IMR-90 (cell line): Measurements from ENCODE around the gene BAHD1. TPM values are rescaled to one million over a fixed set of nuclear protein-coding genes. Genes with fewer than 3 reads are reported as not detected.

ENCODE experiments used
- ATAC-seq: fragments of 200-7000 bp; cut with Tn5 transposase; 2 replicates; pipeline ENCODE4 v1.9.1; 2020; ENCODE audit warnings: low read depth, mild to moderate bottlenecking, moderate library complexity
- BruUV-seq: library from RNA; stranded (reverse); fragments of 400-500 nt; replicated peaks from 2 replicates; lab custom pipeline; 2021; lab: Mats Ljungman, UMichigan
- CTCF ChIA-PET: fragments of 300-600 bp; formaldehyde crosslinking; extraction: SDS; loops from one replicate; lab custom pipeline; 2021; ENCODE audit warnings: antibody characterized with exemption; lab: Yijun Ruan, JAX
- POLR2A ChIA-PET: fragments of 300-600 bp; sonication (Branson Sonifier 250); formaldehyde crosslinking; loops from one replicate; lab custom pipeline; 2022; ENCODE audit warnings: antibody characterized with exemption; ENCODE audit not compliant: unreplicated experiment; lab: Charles Lee
- DNase-seq: peaks from one replicate; pipeline ENCODE4 v3.0.0; 2013
- H2AFZ ChIP-seq: replicated peaks from 2 replicates; pipeline ENCODE3; 2013; ENCODE audit warnings: low read length, mild to moderate bottlenecking; ENCODE audit not compliant: poor library complexity
- H2AK5ac ChIP-seq: 2 replicates; pipeline ENCODE4 v1.6.1; 2013; ENCODE audit warnings: low read depth, low read length, inconsistent platforms
- H2AK9ac ChIP-seq: replicated peaks from 2 replicates; pipeline ENCODE3; 2013; ENCODE audit warnings: mild to moderate bottlenecking, low read depth, low read length, moderate library complexity; ENCODE audit not compliant: poor library complexity
- H2BK120ac ChIP-seq: 2 replicates; pipeline ENCODE4 v1.6.1; 2013; ENCODE audit warnings: low read depth, low read length, inconsistent platforms
- H2BK15ac ChIP-seq: 3 replicates; pipeline ENCODE4 v1.6.1; 2013; ENCODE audit warnings: low read depth, low read length, inconsistent platforms
- H2BK20ac ChIP-seq: 2 replicates; pipeline ENCODE4 v1.6.1; 2013; ENCODE audit warnings: low read depth, mild to moderate bottlenecking, inconsistent platforms, low read length, moderate library complexity
- H2BK5ac ChIP-seq: 2 replicates; pipeline ENCODE4 v1.6.1; 2013; ENCODE audit warnings: mild to moderate bottlenecking, low read depth, low read length, inconsistent platforms; ENCODE audit not compliant: poor library complexity, severe bottlenecking
- H3K14ac ChIP-seq: replicated peaks from 2 replicates; pipeline ENCODE4 v1.6.1; 2013; ENCODE audit warnings: low read depth, low read length, inconsistent platforms
- H3K18ac ChIP-seq: 2 replicates; pipeline ENCODE4 v1.6.1; 2013; ENCODE audit warnings: low read depth, low read length, control low read depth
- H3K23ac ChIP-seq: 2 replicates; pipeline ENCODE4 v1.6.1; 2013; ENCODE audit warnings: low read depth, low read length, inconsistent platforms
- H3K27ac ChIP-seq: 2 replicates; pipeline ENCODE4 v1.5.1; 2013; ENCODE audit warnings: mild to moderate bottlenecking, control low read depth, low read length; ENCODE audit not compliant: insufficient read depth
- H3K27me3 ChIP-seq: 2 replicates; pipeline ENCODE4 v1.6.1; 2013; ENCODE audit warnings: low read length; ENCODE audit not compliant: control insufficient read depth, insufficient read depth
- H3K36me3 ChIP-seq: 2 replicates; pipeline ENCODE4 v1.6.1; 2013; ENCODE audit warnings: low read length, mixed read lengths; ENCODE audit not compliant: control insufficient read depth, insufficient read depth
- H3K4ac ChIP-seq: 2 replicates; pipeline ENCODE4 v1.6.1; 2013; ENCODE audit warnings: low read depth, low read length, inconsistent platforms
- H3K4me1 ChIP-seq: 2 replicates; pipeline ENCODE4 v1.6.1; 2013; ENCODE audit warnings: low read length, mixed read lengths; ENCODE audit not compliant: control insufficient read depth, insufficient read depth
- H3K4me2 ChIP-seq: 2 replicates; pipeline ENCODE4 v1.6.1; 2013; ENCODE audit warnings: low read depth, mild to moderate bottlenecking, control low read depth, low read length, moderate library complexity
- H3K4me3 ChIP-seq: 2 replicates; pipeline ENCODE4 v1.5.1; 2013; ENCODE audit warnings: low read depth, mild to moderate bottlenecking, control low read depth, low read length, moderate library complexity; ENCODE audit not compliant: insufficient read depth
- H3K56ac ChIP-seq: 2 replicates; pipeline ENCODE4 v1.6.1; 2013; ENCODE audit warnings: low read length, inconsistent platforms; ENCODE audit not compliant: insufficient read depth; ENCODE audit errors: extremely low read depth
- H3K79me1 ChIP-seq, 2 experiments: 2 replicates each; pipeline ENCODE4 v1.6.1; 2013; ENCODE audit warnings: low read length in 2 of 2, inconsistent platforms in 1 of 2, low read depth in 1 of 2
- H3K9ac ChIP-seq: 2 replicates; pipeline ENCODE4 v1.6.1; 2013; ENCODE audit warnings: low read depth, low read length, control low read depth
- H3K9me1 ChIP-seq: 2 replicates; pipeline ENCODE4 v1.6.1; 2013; ENCODE audit warnings: low read length, inconsistent platforms; ENCODE audit not compliant: insufficient read depth
- H3K9me3 ChIP-seq: 2 replicates; pipeline ENCODE4 v1.6.1; 2013; ENCODE audit warnings: low read length; ENCODE audit not compliant: control insufficient read depth, insufficient read depth
- H4K20me1 ChIP-seq: 2 replicates; pipeline ENCODE4 v1.6.1; 2013; ENCODE audit warnings: low read length, inconsistent platforms; ENCODE audit not compliant: insufficient read depth
- H4K5ac ChIP-seq: 2 replicates; pipeline ENCODE4 v1.6.1; 2013; ENCODE audit warnings: mild to moderate bottlenecking, low read depth, low read length, control low read depth
- H4K8ac ChIP-seq, 2 experiments: 2 replicates each; pipeline ENCODE4 v1.6.1; 2013; ENCODE audit warnings: low read depth in 2 of 2, low read length in 2 of 2, control low read depth in 1 of 2, inconsistent platforms in 1 of 2
- H4K91ac ChIP-seq: 2 replicates; pipeline ENCODE4 v1.6.1; 2013; ENCODE audit warnings: low read depth, low read length, inconsistent platforms; ENCODE audit not compliant: insufficient read depth
- CEBPB ChIP-seq: IDR thresholded peaks from 2 replicates; pipeline ENCODE4 v1.6.1; 2012; ENCODE audit warnings: low read depth, low read length, improper control_type of control experiment
- CHD1 ChIP-seq: IDR thresholded peaks from 2 replicates; pipeline ENCODE4 v1.6.1; 2012; ENCODE audit warnings: low read depth, low read length, improper control_type of control experiment
- MAFK ChIP-seq: IDR thresholded peaks from 2 replicates; pipeline ENCODE4 v1.6.1; 2012; ENCODE audit warnings: low read depth, low read length, improper control_type of control experiment
- MAZ ChIP-seq: IDR thresholded peaks from 2 replicates; pipeline ENCODE4 v1.6.1; 2012; ENCODE audit warnings: low read depth, mild to moderate bottlenecking, low read length, improper control_type of control experiment, moderate library complexity, borderline replicate concordance
- MXI1 ChIP-seq: IDR thresholded peaks from 2 replicates; pipeline ENCODE4 v1.6.1; 2012; ENCODE audit warnings: low read depth, mild to moderate bottlenecking, low read length, moderate library complexity, borderline replicate concordance
- NFE2L2 ChIP-seq: fragments of 150-350 bp; IDR thresholded peaks from 2 replicates; pipeline ENCODE4 v1.6.1; 2016; ENCODE audit warnings: low read depth, mild to moderate bottlenecking, low read length
- POLR2A ChIP-seq: IDR thresholded peaks from 2 replicates; pipeline ENCODE4 v1.6.1; 2012; ENCODE audit warnings: mild to moderate bottlenecking, low read depth, low read length
- RAD21 ChIP-seq: IDR thresholded peaks from 2 replicates; pipeline ENCODE4 v1.6.1; 2012; ENCODE audit warnings: low read length, improper control_type of control experiment
- RCOR1 ChIP-seq: IDR thresholded peaks from 2 replicates; pipeline ENCODE4 v1.6.1; 2012; ENCODE audit warnings: mild to moderate bottlenecking, low read length, improper control_type of control experiment; ENCODE audit not compliant: insufficient replicate concordance
- RFX5 ChIP-seq: IDR thresholded peaks from 2 replicates; pipeline ENCODE4 v1.8.0; 2012; ENCODE audit warnings: low read depth, mild to moderate bottlenecking, low read length, moderate library complexity
- SMC3 ChIP-seq: fragments of 150-350 bp; IDR thresholded peaks from 2 replicates; pipeline ENCODE4 v1.6.1; 2016; ENCODE audit warnings: low read depth, mild to moderate bottlenecking, antibody characterized with exemption, low read length, moderate library complexity
- WGBS, 2 experiments: methylation state at CpG; one replicate each; pipeline versions ENCODE4 v1.1.5 to v1.1.7; 2013; ENCODE audit warnings: missing lambda C conversion rate in 2 of 2; ENCODE audit not compliant: insufficient read length in 1 of 2; ENCODE audit errors: extremely low coverage in 2 of 2; 5-methylcytosine and 5-hydroxymethylcytosine counted together
- dilution Hi-C: fragments of 300-500 bp; cut with HindIII; formaldehyde crosslinking; loops from one replicate; pipeline ENCODE4 v1.14.3; 2018; ENCODE audit warnings: low sequenced_read_pairs; ENCODE audit not compliant: unreplicated experiment
- in situ Hi-C: fragments of 300-500 bp; cut with MboI; formaldehyde crosslinking; loops from 3 replicates; pipeline ENCODE4 v1.14.3; 2019; ENCODE audit warnings: low sequenced_read_pairs, inconsistent platforms, mixed read lengths
- intact Hi-C: fragments of 100-400 bp; cut with micrococcal nuclease; formaldehyde crosslinking; loops from 2 replicates; pipeline ENCODE4 v1.10.0; 2022
- polyA plus RNA-seq, 3 experiments: library from polyadenylated mRNA; depleted of rRNA; stranded (reverse); fragments of >200 nt; gene quantifications; 2 replicates each; pipeline ENCODE4 v1.2.3, GENCODE V29; 2012; ENCODE audit warnings: low replicate concordance in 1 of 3
- total RNA-seq: library from RNA; depleted of rRNA; stranded (reverse); fragments of >200 nt; gene quantifications from 2 replicates; pipeline ENCODE4 v1.2.3, GENCODE V29; 2012
- TF ChIP-seq, protein P1 (sequence below): fragments of 150-350 bp; IDR thresholded peaks from 2 replicates; pipeline ENCODE4 v1.6.1; 2017; ENCODE audit warnings: mild to moderate bottlenecking, antibody characterized with exemption, low read length, low read depth
- TF ChIP-seq, protein P2 (sequence below): conservative IDR thresholded peaks from 2 replicates; pipeline ENCODE4 v1.5.1; 2012; ENCODE audit warnings: mild to moderate bottlenecking, low read depth, low read length, improper control_type of control experiment

Gene BAHD1
- total and polyA plus RNA-seq, 2 of the 4 experiments (the other 2 are of a cell fraction): 3.0 to 8.7 TPM

DNA sequence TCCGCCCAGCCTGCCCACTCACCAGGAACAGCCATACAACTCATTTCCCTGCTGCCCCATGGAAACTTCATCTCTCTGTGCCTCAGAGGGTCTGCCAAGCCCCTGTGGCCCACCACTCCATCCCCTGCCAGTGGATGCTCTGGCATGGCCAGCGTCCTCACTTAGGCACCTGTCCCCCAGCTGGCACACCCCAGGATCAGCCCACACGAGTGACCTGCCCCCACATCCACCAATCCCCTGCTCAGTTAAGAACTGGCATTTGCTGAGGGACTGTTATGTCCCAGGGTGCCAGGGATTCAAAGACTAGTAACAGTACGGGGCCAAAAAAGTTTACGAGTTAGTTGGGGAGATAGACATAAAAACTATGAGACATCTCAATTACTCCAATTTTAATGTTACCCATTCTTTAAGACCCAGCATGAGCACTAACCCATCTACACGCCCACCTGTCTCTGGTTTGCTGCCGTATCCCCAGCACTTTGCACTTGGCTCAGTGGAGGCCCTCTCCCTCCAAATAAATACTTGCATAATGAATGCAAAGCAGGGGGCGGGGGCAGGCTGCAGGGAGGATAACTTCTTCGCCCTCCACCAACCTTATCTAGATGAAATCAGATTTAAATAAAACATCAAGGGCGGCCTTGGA, 11.6 kb upstream of the BAHD1 start:
- H3K4ac ChIP-seq: no peak overlapping the region
- no peak overlapping the region for H2BK120ac ChIP-seq
- H3K27me3 ChIP-seq: peaks cover 51% of the 10 kb centered on the region
- no peaks in the 10 kb centered on the region for H3K9me1 ChIP-seq
- DNase-seq: no peak
- H3K4me1 ChIP-seq: no peaks in the 10 kb centered on the region; the same call in 1 of the 2 replicates
- intact Hi-C loops: no loop called here
- no peak overlapping the region for H2AK9ac ChIP-seq
- H4K5ac ChIP-seq: no peak overlapping the region
- in situ Hi-C loops: loop anchor here (5.0 to 10.0 kb wide), 3 partner anchors 152 to 384 kb away; no protein-coding TSS in a partner anchor
- H3K9ac ChIP-seq: no peak overlapping the region
- H3K56ac ChIP-seq: no peak overlapping the region
- no peak overlapping the region for H3K4me3 ChIP-seq
- H2AK5ac ChIP-seq: no peak overlapping the region
- no peak overlapping the region for H4K91ac ChIP-seq
- no peak overlapping the region for H2AFZ ChIP-seq
- no peak overlapping the region for H2BK15ac ChIP-seq
- WGBS, 2 experiments: 79% methylated on average over 2 of the region's 10 CpGs; no CpG with 5 or more reads in 1 of the 2 experiments
- no peaks in the 10 kb centered on the region for H3K9me3 ChIP-seq
- no peak overlapping the region for H3K4me2 ChIP-seq
- TF ChIP-seq MAZ (no peak), NFE2L2 (no peak), MXI1 (no peak), RFX5 (no peak), RAD21 (no peak), RCOR1 (no peak), CHD1 (no peak), SMC3 (no peak), MAFK (no peak), POLR2A (no peak), CEBPB (no peak)
- TF ChIP-seq, protein P1, sequence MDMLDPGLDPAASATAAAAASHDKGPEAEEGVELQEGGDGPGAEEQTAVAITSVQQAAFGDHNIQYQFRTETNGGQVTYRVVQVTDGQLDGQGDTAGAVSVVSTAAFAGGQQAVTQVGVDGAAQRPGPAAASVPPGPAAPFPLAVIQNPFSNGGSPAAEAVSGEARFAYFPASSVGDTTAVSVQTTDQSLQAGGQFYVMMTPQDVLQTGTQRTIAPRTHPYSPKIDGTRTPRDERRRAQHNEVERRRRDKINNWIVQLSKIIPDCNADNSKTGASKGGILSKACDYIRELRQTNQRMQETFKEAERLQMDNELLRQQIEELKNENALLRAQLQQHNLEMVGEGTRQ: no peak
- TF ChIP-seq, protein P2, sequence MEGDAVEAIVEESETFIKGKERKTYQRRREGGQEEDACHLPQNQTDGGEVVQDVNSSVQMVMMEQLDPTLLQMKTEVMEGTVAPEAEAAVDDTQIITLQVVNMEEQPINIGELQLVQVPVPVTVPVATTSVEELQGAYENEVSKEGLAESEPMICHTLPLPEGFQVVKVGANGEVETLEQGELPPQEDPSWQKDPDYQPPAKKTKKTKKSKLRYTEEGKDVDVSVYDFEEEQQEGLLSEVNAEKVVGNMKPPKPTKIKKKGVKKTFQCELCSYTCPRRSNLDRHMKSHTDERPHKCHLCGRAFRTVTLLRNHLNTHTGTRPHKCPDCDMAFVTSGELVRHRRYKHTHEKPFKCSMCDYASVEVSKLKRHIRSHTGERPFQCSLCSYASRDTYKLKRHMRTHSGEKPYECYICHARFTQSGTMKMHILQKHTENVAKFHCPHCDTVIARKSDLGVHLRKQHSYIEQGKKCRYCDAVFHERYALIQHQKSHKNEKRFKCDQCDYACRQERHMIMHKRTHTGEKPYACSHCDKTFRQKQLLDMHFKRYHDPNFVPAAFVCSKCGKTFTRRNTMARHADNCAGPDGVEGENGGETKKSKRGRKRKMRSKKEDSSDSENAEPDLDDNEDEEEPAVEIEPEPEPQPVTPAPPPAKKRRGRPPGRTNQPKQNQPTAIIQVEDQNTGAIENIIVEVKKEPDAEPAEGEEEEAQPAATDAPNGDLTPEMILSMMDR: no peak
- no peak overlapping the region for H4K8ac ChIP-seq
- ChIA-PET POLR2A (no interaction called here), CTCF (interaction anchor here (0.7 kb wide), 1 partner anchor 175 kb away, joined by 3 read pairs; no protein-coding TSS in a partner anchor)
- no peak overlapping the region for H3K27ac ChIP-seq
- H3K18ac ChIP-seq: no peak overlapping the region
- no peaks in the 10 kb centered on the region; the same call in 1 of the 2 replicates for H3K36me3 ChIP-seq
- no peak overlapping the region for H3K23ac ChIP-seq
- dilution Hi-C loops: no loop called here
- no TSS peak for BruUV-seq
- no peaks in the 10 kb centered on the region for H4K20me1 ChIP-seq
- H3K79me1 ChIP-seq: no peaks in the 10 kb centered on the region
- H3K14ac ChIP-seq: no peak overlapping the region
- no peak overlapping the region for H2BK20ac ChIP-seq
- no peak overlapping the region for H2BK5ac ChIP-seq
- ATAC-seq: no peak
